Natural killer cell (primary cell): ENCODE results near the gene PRKG1. TPM values are rescaled to one million over a fixed set of nuclear protein-coding genes. Genes with fewer than 3 reads are reported as not detected.

Source experiments
- ATAC-seq, 3 donors: fragments of 150-1000 bp in 2 of 3; fragments of 200-7000 bp in 1 of 3; cut with Tn5 transposase; 1 replicate in 1 of 3; 2 replicates in 2 of 3; pipeline ENCODE4 v1.10.0; 2021; ENCODE audit warnings: mild to moderate bottlenecking in 2 of 3, moderate library complexity in 2 of 3
- DNase-seq, 2 donors: peaks; one replicate each; pipeline versions ENCODE4 v3.0.0 to v3.0.0-alpha.2; 2013 to 2021; ENCODE audit warnings: mixed read lengths in 1 of 2
- H3K27ac ChIP-seq: one replicate; pipeline ENCODE4 v1.5.1; 2013; ENCODE audit warnings: mild to moderate bottlenecking, low read length
- H3K27me3 ChIP-seq: one replicate; pipeline ENCODE4 v1.6.1; 2013; ENCODE audit warnings: low read length; ENCODE audit not compliant: control insufficient read depth, insufficient read depth
- H3K36me3 ChIP-seq: one replicate; pipeline ENCODE4 v1.6.1; 2013; ENCODE audit warnings: low read length; ENCODE audit not compliant: control insufficient read depth, insufficient read depth
- H3K4me1 ChIP-seq: one replicate; pipeline ENCODE4 v1.6.1; 2013; ENCODE audit warnings: low read length; ENCODE audit not compliant: control insufficient read depth, insufficient read depth
- H3K4me3 ChIP-seq: one replicate; pipeline ENCODE4 v1.5.1; 2013; ENCODE audit warnings: low read length
- H3K9me3 ChIP-seq: one replicate; pipeline ENCODE4 v1.6.1; 2013; ENCODE audit warnings: low read length; ENCODE audit not compliant: control insufficient read depth, insufficient read depth
- H3K27ac Mint-ChIP-seq, 2 donors: one replicate each; pipeline ENCODE4 v1.8.0; 2022; ENCODE audit warnings: mild to moderate bottlenecking in 2 of 2, mixed read lengths in 2 of 2, moderate library complexity in 1 of 2
- H3K27me3 Mint-ChIP-seq, 2 donors: one replicate each; pipeline ENCODE4 v1.8.0; 2022; ENCODE audit warnings: low read depth in 2 of 2, mixed read lengths in 2 of 2
- H3K36me3 Mint-ChIP-seq: one replicate; pipeline ENCODE4 v1.8.0; 2022; ENCODE audit warnings: mixed read lengths
- H3K4me1 Mint-ChIP-seq, 2 donors: one replicate each; pipeline ENCODE4 v1.8.0; 2022; ENCODE audit warnings: mixed read lengths in 2 of 2
- H3K4me3 Mint-ChIP-seq: one replicate; pipeline ENCODE4 v1.8.0; 2022; ENCODE audit warnings: mild to moderate bottlenecking, moderate library complexity, mixed read lengths
- H3K9me3 Mint-ChIP-seq, 2 donors: one replicate each; pipeline ENCODE4 v1.8.0; 2022; ENCODE audit warnings: mixed read lengths in 2 of 2
- CTCF ChIP-seq: fragments of 200-600 bp; IDR thresholded peaks from one replicate; pipeline ENCODE4 v1.8.0; 2022; ENCODE audit warnings: antibody characterized with exemption
- WGBS: methylation state at CpG from one replicate; pipeline ENCODE4 v1.1.7; 2013; ENCODE audit warnings: missing lambda C conversion rate; ENCODE audit not compliant: insufficient coverage; 5-methylcytosine and 5-hydroxymethylcytosine counted together
- intact Hi-C: fragments of 100-400 bp; cut with micrococcal nuclease; formaldehyde crosslinking; loops from one replicate; pipeline ENCODE4 v1.14.2; 2022
- total RNA-seq, 4 donors: library from RNA; stranded (reverse); fragments of 120-200 nt in 1 of 4; gene quantifications; one replicate each; pipeline versions ENCODE4 v1.2.3 to v1.2.4, GENCODE V29; 2013 to 2022

PRKG1 gene
- total RNA-seq, 3 donors from 2014 or later (not counting 1 experiment from before 2014, with no cell fraction given): 0.23 to 0.41 (median 0.35) TPM

- no peaks in the 10 kb centered on the region for H3K9me3 Mint-ChIP-seq
- DNase-seq: no peak
- no peaks in the 10 kb centered on the region for H3K4me1 ChIP-seq
- no peaks in the 10 kb centered on the region for H3K27me3 Mint-ChIP-seq
- H3K9me3 ChIP-seq: no peaks in the 10 kb centered on the region
- no peak overlapping the region for H3K27ac Mint-ChIP-seq
- H3K36me3 ChIP-seq: no peaks in the 10 kb centered on the region
- H3K4me3 Mint-ChIP-seq: no peak overlapping the region
- no peak overlapping the region for H3K4me3 ChIP-seq
- no peaks in the 10 kb centered on the region for H3K36me3 Mint-ChIP-seq
- ATAC-seq: no peak
- WGBS: 84% methylated on average over 2 of the region's 2 CpGs
- intact Hi-C loops: no loop called here
- H3K4me1 Mint-ChIP-seq: no peaks in the 10 kb centered on the region
- no peak for TF ChIP-seq CTCF
- no peaks in the 10 kb centered on the region for H3K27me3 ChIP-seq
- no peak overlapping the region for H3K27ac ChIP-seq
These were observed 63.7 kb downstream of the PRKG1 start for GRCh38 chr10:51137756-51138529.

- Mint-ChIP-seq H3K27ac (no peak overlapping the region), H3K4me1 (no peaks in the 10 kb centered on the region), H3K9me3 (no peaks in the 10 kb centered on the region), H3K27me3 (no peaks in the 10 kb centered on the region), H3K36me3 (no peaks in the 10 kb centered on the region), H3K4me3 (no peak overlapping the region)
- intact Hi-C loops: no loop called here
- DNase-seq (no peak), ATAC-seq (no peak)
- Histone ChIP-seq H3K27me3 (no peaks in the 10 kb centered on the region), H3K27ac (no peak overlapping the region), H3K4me1 (no peaks in the 10 kb centered on the region), H3K36me3 (no peaks in the 10 kb centered on the region), H3K9me3 (no peaks in the 10 kb centered on the region), H3K4me3 (no peak overlapping the region)
- TF ChIP-seq CTCF: no peak
- no CpG with 5 or more reads among the region's 1 CpG for WGBS
These were observed 64.9 kb downstream of the PRKG1 start for GRCh38 chr10:51139176-51139575.

GRCh38 chr10:51141010-51141409 lies 66.7 kb downstream of the PRKG1 start:
- WGBS: 90% methylated on average over 2 of the region's 2 CpGs
- Histone ChIP-seq H3K4me1 (no peaks in the 10 kb centered on the region), H3K4me3 (no peak overlapping the region), H3K9me3 (no peaks in the 10 kb centered on the region), H3K27me3 (no peaks in the 10 kb centered on the region), H3K27ac (no peak overlapping the region), H3K36me3 (no peaks in the 10 kb centered on the region)
- ATAC-seq (no peak), DNase-seq (no peak)
- no peak for TF ChIP-seq CTCF
- Mint-ChIP-seq H3K27me3 (no peaks in the 10 kb centered on the region), H3K4me3 (no peak overlapping the region), H3K36me3 (no peaks in the 10 kb centered on the region), H3K27ac (no peak overlapping the region), H3K4me1 (no peaks in the 10 kb centered on the region), H3K9me3 (no peaks in the 10 kb centered on the region)
- intact Hi-C loops: no loop called here
